Epithelial cell of proximal tubule (primary cell): Measurements from ENCODE around the gene AXIN2. TPM values are rescaled to one million over a fixed set of nuclear protein-coding genes. Genes with fewer than 3 reads are reported as not detected.

Experiments used
- DNase-seq: peaks from one replicate; pipeline ENCODE4 v3.0.0-alpha.2; 2011; ENCODE audit warnings: low read depth
- H3K4me3 ChIP-seq: 2 replicates; pipeline ENCODE4 v1.5.1; 2011; ENCODE audit warnings: low read depth, mild to moderate bottlenecking, low read length
- total RNA-seq: library from RNA; depleted of rRNA; stranded (reverse); fragments of >200 nt; gene quantifications from 2 replicates; pipeline ENCODE4 v1.2.3, GENCODE V29; 2015
- TF ChIP-seq, protein P1 (sequence below): conservative IDR thresholded peaks from 2 replicates; pipeline ENCODE4 v1.5.1; 2012; ENCODE audit warnings: low read depth, mild to moderate bottlenecking, low read length

AXIN2 gene
- total RNA-seq, 1 donor from 2014 or later = 1.8 TPM

DNA sequence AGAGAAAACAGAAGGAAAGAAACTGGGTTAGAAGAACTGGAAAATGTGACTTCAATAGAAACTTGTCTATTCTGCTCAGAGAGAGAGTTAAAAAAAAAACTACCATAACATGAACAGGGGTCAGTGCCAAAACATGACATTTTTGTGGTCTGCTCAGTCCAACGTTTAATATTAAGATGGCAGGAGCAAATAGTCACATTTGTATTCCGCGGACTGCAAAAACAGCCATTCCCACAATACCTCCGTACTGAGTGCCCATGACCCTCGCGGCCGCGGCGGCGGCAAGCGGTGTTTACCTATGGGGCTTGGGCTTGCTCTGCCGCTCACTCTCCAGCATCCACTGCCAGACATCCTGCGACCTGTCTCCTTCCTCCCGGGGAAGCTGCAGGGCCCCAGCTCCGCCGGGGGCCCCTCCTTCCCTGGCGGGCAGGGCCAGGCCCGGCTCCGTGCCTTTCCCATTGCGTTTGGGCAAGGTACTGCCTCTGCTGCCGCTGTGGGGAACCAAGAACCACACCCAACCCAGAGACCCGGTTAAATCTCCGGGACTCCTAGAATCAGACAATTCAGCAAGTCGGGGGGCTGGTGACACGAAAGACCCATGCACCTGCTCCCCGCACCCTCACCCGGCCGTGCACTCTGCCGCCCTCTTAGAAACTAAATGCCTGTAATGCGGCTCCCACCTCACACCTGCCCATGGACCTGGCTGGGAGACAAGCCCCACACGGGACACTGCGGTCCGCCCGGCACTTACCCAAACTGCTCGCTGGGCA, 24.7 kb downstream of the AXIN2 start:
- DNase-seq = no peak
- TF ChIP-seq, protein P1, sequence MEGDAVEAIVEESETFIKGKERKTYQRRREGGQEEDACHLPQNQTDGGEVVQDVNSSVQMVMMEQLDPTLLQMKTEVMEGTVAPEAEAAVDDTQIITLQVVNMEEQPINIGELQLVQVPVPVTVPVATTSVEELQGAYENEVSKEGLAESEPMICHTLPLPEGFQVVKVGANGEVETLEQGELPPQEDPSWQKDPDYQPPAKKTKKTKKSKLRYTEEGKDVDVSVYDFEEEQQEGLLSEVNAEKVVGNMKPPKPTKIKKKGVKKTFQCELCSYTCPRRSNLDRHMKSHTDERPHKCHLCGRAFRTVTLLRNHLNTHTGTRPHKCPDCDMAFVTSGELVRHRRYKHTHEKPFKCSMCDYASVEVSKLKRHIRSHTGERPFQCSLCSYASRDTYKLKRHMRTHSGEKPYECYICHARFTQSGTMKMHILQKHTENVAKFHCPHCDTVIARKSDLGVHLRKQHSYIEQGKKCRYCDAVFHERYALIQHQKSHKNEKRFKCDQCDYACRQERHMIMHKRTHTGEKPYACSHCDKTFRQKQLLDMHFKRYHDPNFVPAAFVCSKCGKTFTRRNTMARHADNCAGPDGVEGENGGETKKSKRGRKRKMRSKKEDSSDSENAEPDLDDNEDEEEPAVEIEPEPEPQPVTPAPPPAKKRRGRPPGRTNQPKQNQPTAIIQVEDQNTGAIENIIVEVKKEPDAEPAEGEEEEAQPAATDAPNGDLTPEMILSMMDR = no peak
- no peak overlapping the region for H3K4me3 ChIP-seq

DNA sequence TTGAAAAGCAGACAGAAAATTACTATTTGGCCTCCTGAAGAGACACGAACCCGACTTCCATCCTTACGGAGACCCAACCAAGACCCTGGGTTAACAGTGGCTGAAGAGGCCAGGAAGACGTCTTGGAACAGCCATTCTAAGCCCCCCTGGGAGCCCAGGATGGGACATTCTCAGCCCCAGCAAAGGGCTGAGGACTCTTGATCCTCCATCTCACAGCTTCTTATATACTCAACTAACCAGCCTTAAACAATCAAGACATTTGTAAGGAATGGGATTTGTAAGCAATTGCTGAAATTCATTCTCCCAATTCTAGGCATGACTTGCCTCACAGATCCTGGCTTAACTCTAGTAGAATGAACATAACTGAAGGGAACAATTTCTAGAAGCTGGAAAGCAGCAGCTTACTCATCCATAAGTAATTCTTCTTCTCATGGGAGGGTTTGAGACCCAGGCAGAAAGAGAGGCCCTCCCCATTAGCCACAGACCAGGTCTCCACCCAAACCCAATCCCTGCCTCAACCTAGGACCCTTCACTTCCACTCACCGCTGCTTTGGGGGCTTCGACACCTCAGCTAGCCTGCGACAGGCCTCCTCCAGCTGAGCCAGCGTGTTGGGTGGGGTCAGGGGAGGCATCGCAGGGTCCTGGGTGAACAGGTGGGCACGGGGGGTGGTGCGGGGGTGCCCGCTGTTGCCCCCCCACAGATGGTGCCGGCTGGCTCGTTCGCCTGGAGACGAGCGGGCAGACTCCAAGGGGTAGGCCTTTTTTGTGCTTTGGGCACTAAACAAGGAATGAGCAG, 25.5 kb downstream of the AXIN2 start:
- no peak for DNase-seq
- no peak overlapping the region for H3K4me3 ChIP-seq
- TF ChIP-seq, protein P1 = no peak

DNA sequence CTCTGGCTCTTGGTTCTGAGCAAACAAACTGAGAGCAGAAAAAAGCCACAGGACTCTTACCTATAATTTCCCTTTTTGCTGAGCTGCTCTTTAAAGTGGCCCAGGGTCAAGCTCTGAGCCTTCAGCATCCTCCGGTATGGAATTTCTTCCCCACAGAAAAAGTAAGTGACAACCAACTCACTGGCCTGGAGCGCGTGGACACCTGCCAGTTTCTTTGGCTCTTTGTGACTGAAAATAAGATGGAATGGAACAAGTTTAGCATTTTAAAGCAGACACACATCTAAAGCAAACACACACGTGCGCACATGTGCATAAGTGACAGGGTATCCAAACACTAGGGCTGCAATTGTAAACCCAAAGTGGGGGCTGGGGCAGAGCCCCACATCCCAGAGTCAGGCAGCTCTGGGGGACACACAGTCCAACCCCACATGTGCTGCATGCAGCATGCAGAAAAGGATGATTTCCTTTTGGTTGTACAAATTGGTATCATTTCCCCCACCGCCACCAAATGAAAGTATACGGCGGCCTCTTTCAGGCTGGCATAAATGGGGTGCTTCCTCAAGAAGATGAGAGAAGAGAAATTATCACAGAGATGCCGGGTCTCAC, 27.5 kb downstream of the AXIN2 start:
- DNase-seq = no peak
- H3K4me3 ChIP-seq = no peak overlapping the region
- TF ChIP-seq, protein P1 = no peak

DNA sequence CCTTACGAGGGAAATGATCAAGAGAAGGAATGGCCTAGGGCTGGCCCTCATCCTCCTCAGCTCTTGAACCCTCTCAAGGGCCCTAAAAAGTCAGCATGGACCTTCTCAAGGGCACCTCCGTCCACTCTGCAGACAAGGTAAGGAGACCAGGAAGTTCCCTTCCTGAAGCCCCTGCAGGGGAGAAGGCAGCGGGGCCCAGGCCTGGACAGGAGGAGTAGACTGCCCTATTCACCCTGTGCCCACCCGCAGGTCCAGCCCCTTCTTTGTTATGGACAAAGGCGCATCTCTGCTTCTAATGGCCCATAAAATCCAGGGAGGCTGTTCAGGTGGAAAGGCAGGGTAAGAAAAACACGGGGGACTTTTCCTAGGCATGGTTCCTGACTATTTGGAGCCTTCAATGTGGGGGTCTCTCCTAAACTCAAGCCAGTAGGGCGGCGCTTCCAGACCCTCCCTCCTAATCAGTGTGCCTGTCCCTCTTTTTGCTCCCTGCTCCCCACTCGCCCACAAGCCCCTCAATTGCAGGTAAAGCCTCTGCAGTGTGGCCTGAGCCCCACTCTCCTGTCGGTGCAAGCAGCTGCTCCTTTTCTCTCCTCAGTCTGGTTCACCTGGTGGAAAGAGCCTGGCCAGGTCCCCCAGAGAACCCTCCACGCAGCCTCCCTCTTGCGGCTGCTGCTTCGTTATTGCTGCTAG, 28.2 kb downstream of the AXIN2 start:
- DNase-seq = no peak
- no peak overlapping the region for H3K4me3 ChIP-seq
- TF ChIP-seq, protein P1 = no peak

DNA sequence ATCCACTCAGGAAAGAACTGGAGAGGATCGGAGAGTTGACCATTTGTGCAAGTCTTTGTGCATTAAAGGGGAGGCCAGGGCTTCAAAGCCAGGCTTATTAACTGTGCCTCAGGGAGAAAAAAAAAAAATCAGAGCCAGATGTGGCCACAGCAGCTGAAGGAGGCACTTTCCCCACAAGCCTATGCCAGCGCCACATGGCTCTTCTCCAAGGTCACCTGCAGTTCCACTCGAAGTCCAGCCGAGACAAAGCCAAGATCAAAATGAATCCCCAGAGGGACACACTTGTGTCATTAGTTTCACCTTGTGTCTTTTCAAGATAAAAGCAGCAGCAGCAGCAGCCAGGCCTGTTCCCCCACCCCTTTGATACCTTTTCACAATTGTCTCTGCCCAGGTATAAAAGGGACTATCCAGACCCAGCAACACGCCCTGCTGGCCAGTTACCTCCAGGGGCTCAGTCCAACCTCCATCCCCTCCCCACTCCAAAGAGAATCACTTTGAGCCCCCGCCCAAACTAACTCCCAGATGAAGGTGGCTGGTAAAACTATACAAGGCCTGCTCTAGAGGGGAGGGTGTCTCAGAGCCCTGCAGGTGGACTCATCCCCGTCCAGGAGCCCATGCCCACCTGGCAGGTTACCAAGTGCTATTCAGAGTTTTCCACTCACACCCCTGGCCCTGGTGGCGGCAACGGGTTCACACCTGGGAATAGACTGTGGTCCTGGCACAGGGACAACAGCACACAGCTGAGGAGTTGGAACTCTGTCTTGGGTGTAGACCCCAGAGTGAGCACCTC, 29.2 kb downstream of the AXIN2 start:
- H3K4me3 ChIP-seq = no peak overlapping the region
- TF ChIP-seq, protein P1 = no peak
- DNase-seq = no peak
